Parathyroid adenoma (tissue), 2 donors: ENCODE data around the gene PRSS23.

ENCODE experiments used
- H2AFZ ChIP-seq: fragments of 300-600 bp; sonication (generic); one replicate; pipeline ENCODE4 v1.7.0; 2017; ENCODE audit warnings: antibody characterized with exemption, mild to moderate bottlenecking
- H3K27ac ChIP-seq: fragments of 300-600 bp; sonication (generic); one replicate; pipeline ENCODE4 v1.7.0; 2017
- H3K27me3 ChIP-seq: fragments of 300-600 bp; sonication (generic); one replicate; pipeline ENCODE4 v1.7.0; 2017; ENCODE audit warnings: low read length; ENCODE audit not compliant: control insufficient read depth, insufficient read depth
- H3K36me3 ChIP-seq: fragments of 300-600 bp; sonication (generic); one replicate; pipeline ENCODE4 v1.7.0; 2017; ENCODE audit warnings: low read length; ENCODE audit not compliant: control insufficient read depth, insufficient read depth
- H3K4me1 ChIP-seq: fragments of 300-600 bp; sonication (generic); one replicate; pipeline ENCODE4 v1.7.0; 2017; ENCODE audit warnings: control low read depth
- H3K4me2 ChIP-seq: fragments of 300-600 bp; sonication (generic); one replicate; pipeline ENCODE4 v1.7.0; 2017; ENCODE audit warnings: low read length
- H3K4me3 ChIP-seq: fragments of 300-600 bp; sonication (generic); one replicate; pipeline ENCODE4 v1.7.0; 2017; ENCODE audit warnings: low read depth, low read length
- H3K79me2 ChIP-seq: fragments of 300-600 bp; sonication (generic); one replicate; pipeline ENCODE4 v1.7.0; 2017; ENCODE audit warnings: control low read depth
- H3K9ac ChIP-seq: fragments of 300-600 bp; sonication (generic); one replicate; pipeline ENCODE4 v1.7.0; 2017; ENCODE audit warnings: mild to moderate bottlenecking
- H3K9me3 ChIP-seq: fragments of 300-600 bp; sonication (generic); one replicate; pipeline ENCODE4 v1.7.0; 2017; ENCODE audit warnings: low read length; ENCODE audit not compliant: control insufficient read depth
- TF ChIP-seq, protein P1 (sequence below): fragments of 300-600 bp; sonication (generic); IDR thresholded peaks from one replicate; pipeline ENCODE4 v1.7.0; 2017; ENCODE audit warnings: antibody characterized with exemption, mild to moderate bottlenecking
- donor health status: primary hyperparathyroidism.

The PRSS23 gene

DNA sequence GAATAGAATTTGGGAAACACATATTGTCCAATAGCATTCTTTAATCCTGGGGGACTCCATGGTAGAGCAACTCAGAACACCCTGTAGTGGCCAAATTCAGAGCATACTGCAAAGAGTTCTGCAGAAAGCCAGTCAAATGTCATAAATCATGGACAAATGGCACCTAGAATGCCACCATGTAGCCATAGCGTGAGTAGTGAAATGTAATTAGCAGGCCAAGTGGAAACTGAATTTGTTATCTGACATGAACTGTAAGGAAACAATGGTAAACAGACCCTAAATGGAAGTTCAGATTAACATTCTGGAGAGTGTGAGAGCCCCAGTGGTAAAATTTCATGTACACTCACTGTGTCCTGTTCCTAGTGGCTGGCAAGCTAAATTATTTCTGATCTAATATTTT is 7.0 kb upstream of the PRSS23 start:
- no peak overlapping the region for H3K9ac ChIP-seq
- H3K4me1 ChIP-seq, result peaks cover 6% of the 10 kb centered on the region
- H3K9me3 ChIP-seq, result no peaks in the 10 kb centered on the region
- no peak overlapping the region for H3K4me3 ChIP-seq
- no peaks in the 10 kb centered on the region for H3K79me2 ChIP-seq
- no peak overlapping the region for H3K27ac ChIP-seq
- no peak overlapping the region for H3K4me2 ChIP-seq
- H3K36me3 ChIP-seq, result no peaks in the 10 kb centered on the region
- no peaks in the 10 kb centered on the region for H3K27me3 ChIP-seq
- TF ChIP-seq, protein P1, sequence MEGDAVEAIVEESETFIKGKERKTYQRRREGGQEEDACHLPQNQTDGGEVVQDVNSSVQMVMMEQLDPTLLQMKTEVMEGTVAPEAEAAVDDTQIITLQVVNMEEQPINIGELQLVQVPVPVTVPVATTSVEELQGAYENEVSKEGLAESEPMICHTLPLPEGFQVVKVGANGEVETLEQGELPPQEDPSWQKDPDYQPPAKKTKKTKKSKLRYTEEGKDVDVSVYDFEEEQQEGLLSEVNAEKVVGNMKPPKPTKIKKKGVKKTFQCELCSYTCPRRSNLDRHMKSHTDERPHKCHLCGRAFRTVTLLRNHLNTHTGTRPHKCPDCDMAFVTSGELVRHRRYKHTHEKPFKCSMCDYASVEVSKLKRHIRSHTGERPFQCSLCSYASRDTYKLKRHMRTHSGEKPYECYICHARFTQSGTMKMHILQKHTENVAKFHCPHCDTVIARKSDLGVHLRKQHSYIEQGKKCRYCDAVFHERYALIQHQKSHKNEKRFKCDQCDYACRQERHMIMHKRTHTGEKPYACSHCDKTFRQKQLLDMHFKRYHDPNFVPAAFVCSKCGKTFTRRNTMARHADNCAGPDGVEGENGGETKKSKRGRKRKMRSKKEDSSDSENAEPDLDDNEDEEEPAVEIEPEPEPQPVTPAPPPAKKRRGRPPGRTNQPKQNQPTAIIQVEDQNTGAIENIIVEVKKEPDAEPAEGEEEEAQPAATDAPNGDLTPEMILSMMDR, result no peak
- H2AFZ ChIP-seq, result no peak overlapping the region

DNA sequence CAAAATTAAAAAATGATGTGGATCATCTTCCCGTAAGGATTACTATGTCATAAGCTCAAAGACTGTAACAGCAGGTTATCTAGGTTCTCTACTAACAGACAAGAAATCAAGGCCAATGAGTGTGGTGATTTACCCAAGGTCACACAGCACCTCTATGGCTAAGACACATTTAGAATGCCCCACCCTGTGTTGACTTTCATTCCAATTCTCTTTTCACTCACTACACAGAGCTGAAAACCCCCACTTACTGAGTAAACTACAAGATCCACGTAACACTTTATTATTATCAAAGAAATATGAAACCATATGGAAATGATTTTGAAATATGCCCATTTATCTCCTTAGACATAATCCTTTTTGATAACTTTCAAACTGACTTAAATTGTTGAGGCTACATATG is 4.8 kb upstream of the PRSS23 start:
- Histone ChIP-seq H2AFZ (no peak overlapping the region), H3K79me2 (no peaks in the 10 kb centered on the region), H3K4me3 (no peak overlapping the region), H3K9ac (no peak overlapping the region), H3K9me3 (no peaks in the 10 kb centered on the region), H3K27me3 (no peaks in the 10 kb centered on the region), H3K27ac (no peak overlapping the region), H3K4me2 (no peak overlapping the region), H3K4me1 (peaks cover 2% of the 10 kb centered on the region), H3K36me3 (no peaks in the 10 kb centered on the region)
- TF ChIP-seq, protein P1, result no peak

DNA sequence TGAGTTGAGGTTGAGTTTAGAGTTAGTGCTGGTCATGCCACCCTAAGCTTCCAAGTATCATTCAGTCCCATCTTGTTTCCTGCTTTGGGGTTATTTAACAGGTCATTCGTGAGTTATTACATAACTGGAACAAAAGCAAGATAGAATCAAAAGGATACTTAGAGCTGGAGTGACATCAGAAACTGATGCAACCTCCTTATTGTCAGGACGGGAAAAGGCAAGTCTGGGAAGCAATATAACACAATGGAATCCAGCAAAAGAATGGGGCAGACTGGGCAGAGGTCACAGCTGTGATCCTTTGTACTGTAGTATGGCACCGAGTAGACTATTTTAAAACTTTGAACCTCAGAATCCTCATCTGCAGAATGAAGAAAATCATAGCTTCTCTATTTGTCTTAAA is 4.4 kb upstream of the PRSS23 start:
- Histone ChIP-seq H3K27me3 (no peaks in the 10 kb centered on the region), H3K27ac (no peak overlapping the region), H3K9ac (no peak overlapping the region), H3K4me1 (peaks cover 2% of the 10 kb centered on the region), H3K36me3 (no peaks in the 10 kb centered on the region), H2AFZ (no peak overlapping the region), H3K9me3 (no peaks in the 10 kb centered on the region), H3K4me3 (no peak overlapping the region), H3K79me2 (no peaks in the 10 kb centered on the region), H3K4me2 (no peak overlapping the region)
- TF ChIP-seq, protein P1, result no peak

DNA sequence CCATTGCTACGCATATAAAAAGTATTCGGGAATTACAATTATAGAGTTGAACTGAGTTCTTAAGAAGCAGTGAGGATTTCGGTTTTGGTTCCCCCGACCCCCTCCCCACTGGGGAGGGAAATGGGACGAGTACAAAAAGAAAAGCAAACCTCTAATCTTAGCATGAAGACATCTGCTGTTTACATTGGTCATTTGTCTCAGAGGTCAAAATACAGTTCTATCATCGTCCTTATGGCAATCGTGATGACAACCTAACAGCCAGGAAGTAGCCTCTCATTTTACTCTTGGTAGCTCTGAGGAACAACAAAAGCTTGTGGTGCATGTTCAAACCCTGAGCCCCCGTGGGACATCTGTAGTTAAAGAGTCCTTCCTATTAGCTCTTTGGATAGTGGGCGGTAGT is 3.2 kb upstream of the PRSS23 start:
- TF ChIP-seq, protein P1, result no peak
- Histone ChIP-seq H3K27me3 (no peaks in the 10 kb centered on the region), H3K27ac (no peak overlapping the region), H3K9ac (no peak overlapping the region), H3K4me3 (no peak overlapping the region), H2AFZ (no peak overlapping the region), H3K36me3 (no peaks in the 10 kb centered on the region), H3K9me3 (no peaks in the 10 kb centered on the region), H3K79me2 (no peaks in the 10 kb centered on the region), H3K4me1 (peaks cover 4% of the 10 kb centered on the region), H3K4me2 (no peak overlapping the region)

DNA sequence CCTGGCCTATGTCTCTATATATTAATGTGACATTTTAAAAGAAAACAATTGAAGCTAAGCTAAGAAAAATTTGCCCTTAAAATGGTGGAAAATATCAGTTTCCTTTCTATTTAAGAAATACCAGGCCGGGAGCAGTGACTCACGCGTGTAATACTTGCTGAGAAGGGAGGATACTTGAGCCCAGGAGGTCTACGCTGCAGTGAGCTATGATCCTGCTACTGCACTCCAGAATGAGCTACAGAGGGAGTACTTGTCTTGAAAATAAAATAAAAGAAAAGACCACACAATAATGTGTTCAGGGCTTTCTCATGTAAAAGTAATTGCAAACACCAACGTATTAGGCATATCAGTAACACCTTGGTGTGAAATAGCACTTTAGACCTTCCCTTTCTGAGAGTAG is 1.4 kb upstream of the PRSS23 start:
- Histone ChIP-seq H3K4me3 (no peak overlapping the region), H3K27ac (no peak overlapping the region), H3K9me3 (no peaks in the 10 kb centered on the region), H3K9ac (no peak overlapping the region), H3K79me2 (no peaks in the 10 kb centered on the region), H3K4me2 (no peak overlapping the region), H3K36me3 (no peaks in the 10 kb centered on the region), H3K4me1 (peaks cover 9% of the 10 kb centered on the region), H2AFZ (no peak overlapping the region), H3K27me3 (no peaks in the 10 kb centered on the region)
- TF ChIP-seq, protein P1, result no peak
